ENCODE results near the gene LGALSL.

The LGALSL gene

DNA sequence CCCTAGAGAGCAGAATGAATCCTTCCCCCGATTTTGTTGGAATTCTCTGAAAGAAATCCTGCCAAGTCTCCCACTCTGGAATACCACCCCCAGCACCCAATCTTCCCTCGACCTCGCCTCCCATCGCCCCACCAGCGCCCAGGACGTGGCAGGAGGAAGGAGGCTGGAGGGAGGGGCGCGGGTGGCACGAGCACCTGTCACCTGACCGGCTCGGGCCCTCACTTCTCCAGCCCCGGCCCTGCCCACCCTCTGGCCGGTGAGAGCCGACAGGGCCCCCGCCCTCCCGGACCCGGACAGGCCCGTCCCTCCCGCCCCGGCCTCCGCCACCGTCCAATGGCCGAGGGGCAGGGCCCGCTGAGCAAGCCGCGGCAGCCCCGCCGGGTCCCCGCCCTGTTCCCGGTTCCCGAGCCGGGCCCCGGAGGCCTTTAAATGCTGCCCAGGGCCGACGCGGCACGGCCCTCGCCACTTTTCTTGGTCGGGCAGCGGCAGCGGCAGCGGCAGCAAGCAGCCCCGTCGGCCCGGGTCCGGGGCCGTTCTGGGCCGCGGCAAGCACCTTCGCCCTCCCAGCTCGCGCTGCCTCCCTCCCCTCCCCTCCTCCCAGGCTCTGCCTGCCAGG lies at the start of gene LGALSL:
TSS of gene LGALSL (plus strand) at position 393 of the 616 bp plus-strand sequence. CDS start 384 bp downstream, outside the sequence.
- no peak for DNase-seq

DNA sequence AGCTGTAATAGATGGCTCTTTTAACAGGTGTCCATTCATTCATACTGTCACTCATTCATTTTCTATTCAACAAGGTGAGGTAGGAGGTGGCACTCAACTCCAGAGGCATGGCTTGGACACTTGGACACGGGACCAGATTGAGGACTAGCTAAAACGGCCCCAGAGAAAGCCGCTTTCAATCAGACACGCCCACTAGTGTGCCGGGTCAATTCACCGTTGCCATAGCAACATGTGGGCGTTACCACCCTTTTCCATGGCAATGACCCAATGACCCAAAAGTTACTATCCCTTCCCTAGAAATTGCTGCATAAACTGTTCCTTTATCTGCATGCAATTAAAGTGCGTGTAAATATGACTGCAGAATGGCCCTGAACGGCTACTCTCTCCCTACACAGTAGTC lies 49.2 kb upstream of the LGALSL start:
- DNase-seq, result no peak

DNA sequence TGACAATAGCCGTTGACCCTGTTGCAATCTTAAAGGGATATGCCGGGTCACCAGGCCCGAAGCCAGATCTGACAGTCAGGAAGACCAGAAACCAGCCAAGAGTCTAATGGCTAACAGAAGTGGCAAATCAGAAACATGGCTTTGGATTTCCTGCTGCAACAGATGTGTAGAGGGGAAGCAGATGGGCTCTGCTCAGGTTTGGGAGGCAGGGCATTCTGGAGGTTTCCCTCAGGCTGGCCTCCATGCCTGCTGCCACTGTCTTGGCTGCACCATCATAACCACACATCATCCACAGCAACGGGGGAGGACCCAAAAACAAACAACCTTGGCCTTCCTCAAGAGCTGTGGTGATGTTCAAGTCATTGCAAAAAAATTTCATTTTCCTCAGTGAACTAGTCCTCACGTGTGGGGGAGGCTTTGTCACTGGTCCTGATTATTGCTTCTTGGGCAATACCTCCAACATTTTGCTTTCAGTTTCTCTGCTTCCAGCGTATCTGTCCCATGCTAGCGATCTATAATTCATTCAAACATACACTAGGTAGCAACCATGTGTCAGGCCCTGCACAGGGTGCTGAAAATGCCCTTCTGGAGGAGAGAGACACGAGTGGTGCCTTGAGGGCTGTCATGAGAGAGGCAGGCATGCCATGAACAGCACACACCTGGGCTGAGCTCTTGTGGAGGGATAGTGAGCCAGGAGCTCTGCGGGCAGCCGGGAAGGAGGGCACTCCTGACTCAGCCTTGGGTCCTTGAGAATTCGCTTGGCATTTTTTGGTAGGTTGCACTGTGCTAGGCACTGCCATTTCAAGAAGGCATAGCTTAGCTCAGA lies 48.2 kb upstream of the LGALSL start:
- DNase-seq, result no peak

DNA sequence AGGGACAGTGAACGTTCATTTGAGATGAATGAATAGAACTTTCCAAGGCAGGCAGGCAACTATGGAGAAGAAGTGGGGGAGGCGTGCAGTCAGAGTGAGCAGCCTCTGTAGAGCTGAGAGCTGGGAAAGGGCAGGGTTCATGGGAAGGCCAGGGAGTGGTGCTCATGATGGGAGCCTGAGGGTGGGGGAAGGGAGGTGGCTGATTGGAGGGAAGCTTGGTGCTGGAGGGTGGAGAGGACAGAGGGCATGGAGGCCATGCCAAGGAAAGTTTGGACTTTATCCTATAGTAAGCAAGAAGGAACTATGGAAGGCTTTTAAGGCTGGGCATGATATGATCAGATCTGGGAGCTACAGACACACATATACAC lies 47.6 kb upstream of the LGALSL start:
- DNase-seq, result no peak

DNA sequence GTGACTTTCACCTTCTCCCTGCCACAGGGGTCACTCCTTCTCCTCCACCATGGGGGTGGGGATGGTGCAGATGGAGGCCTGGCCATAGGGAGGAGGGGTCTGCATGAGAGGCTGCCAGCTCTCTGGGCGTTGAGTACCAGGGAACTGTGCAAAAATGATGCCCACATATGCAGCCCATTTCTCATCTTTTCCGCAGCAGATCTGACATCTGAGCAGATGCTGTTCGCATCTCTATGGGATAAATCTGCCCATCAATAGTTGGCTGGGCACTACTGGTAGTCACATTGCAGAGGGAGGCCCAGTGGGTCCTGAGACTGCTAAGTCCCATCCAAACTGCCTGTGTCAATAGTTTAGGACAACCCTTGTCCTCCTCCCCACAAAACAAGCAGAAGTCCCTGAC lies 45.9 kb upstream of the LGALSL start:
- no peak for DNase-seq

DNA sequence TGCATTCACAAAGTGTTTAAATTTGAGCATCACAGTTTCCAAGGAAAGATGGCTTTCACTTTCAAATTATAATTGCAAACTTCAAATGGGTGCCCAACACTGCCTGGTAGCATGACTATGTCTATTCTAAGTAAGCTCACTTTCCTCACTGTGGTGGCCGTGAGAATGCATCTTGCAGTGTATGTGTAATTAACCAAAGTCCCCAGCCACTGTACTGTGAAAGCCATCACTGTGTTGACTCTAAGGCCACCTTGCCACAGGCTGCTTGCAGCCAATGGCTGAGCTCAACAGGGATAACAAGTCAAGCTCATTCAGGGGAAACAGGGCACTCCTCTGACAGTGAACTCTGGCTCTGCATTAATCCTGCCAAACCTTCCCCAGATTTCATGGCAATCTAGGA lies 43.3 kb upstream of the LGALSL start:
- DNase-seq, result no peak

DNA sequence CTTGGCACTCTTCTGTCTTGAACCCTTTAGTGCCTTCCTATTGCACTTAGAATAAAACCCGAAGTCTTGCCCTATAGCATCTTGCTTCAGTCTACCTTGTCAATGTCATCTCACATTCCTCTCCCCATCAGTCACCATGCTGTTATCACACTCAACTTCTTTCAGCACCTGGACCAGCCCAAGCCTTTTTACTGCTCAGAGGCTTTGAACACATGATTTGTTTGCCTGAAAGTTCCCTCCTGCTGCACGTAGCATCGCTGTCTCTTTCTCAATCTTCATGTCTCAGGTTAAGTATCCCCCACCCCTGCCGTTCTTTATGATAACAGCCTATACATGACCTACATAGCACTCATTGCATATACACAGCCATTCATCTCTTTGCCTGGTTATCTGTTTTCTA lies 41.3 kb upstream of the LGALSL start:
- no peak for DNase-seq

DNA sequence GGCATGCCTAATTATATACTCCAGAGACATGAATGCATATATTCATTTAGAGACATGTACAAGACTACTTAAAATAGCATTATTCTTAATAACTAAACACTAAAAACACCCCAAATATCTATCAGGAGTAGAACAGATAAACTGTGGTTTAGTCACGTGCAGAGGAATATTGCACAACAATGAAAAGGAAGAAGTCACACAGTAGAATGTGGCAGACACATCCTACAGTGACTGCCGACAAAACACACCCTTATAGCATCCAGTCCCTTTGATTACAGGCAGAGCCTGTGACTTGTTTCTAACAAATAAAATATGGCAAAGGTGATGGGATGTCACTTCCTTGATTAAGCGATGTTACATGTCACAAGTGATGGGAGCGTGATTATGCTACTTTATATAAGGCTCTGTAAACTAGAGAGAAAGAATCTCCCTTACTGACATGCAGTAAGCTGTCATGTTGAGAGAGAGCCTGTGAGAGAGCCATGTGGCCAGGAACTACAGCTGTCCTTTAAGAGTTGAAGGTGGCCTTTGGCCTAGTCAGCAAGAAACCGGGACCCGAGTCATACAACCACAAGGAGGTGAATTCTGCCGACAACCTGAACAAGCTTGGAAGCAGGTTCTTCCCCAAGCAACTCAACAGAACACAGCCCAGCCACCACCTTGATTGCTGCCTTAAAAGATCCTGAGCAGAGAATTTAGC lies 39.1 kb upstream of the LGALSL start:
- DNase-seq, result no peak

DNA sequence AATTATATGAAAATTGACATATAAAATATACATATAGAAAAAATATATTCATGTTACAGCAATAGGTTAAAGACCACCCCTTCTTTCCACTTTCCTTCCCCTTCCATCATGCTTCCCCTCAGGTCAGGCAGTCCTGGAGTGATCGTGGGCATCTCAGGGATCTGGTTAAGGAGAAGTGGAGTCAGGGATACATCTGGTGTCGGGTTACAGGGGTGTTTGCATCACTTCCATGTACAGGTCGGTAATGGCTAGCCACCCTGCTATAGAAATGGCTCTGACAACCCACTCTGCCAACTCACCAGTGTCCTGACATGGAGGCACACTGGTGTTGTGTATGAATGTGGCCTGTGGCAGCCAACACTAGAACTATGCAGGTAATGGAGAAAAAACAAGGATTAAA lies 36.3 kb upstream of the LGALSL start:
- DNase-seq, result no peak

DNA sequence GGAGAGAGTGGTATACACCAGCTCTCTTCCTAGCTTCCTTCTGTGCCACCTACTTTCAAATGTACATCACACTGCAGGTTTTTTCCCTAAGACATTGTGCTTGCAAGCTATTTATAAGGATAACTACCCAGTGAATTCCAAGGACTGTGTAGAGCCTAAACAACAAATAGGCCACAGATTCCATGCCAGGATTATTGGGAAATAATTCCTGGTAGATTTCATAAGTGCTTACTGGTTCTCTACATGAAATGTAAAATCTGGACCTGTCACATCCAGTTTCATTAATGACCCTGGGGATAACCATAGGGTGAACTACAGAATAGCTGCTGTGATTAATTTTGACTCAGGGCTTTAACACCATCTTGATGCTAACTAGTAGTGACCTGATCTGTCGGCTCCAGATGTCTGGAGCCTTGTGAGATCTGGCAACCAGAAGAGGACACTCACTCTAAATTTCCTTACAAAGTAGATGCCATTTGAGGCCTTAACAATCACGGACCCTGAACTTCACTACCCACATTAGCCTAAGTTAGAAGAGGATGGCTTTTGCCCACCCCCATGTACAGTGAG lies 34.3 kb upstream of the LGALSL start:
- no peak for DNase-seq

DNA sequence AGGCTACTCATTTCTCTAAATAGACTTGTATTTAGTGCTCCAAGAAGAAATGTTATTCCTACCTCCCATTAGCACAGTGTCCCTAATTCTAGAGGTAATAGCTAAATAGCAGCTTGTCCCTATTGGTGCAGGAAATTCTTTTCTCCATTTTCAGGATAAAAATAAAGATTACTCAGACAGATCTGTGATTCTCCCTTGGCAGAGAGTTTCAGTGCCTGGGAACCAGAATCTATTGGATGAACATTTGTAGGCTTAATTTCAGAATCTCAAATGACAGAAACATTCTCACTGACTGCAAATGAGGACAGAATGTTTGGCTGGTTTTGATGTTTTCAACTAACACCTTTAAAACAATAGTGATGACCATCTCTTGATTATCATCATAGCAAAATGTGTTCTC lies 33.3 kb upstream of the LGALSL start:
- no peak for DNase-seq

DNA sequence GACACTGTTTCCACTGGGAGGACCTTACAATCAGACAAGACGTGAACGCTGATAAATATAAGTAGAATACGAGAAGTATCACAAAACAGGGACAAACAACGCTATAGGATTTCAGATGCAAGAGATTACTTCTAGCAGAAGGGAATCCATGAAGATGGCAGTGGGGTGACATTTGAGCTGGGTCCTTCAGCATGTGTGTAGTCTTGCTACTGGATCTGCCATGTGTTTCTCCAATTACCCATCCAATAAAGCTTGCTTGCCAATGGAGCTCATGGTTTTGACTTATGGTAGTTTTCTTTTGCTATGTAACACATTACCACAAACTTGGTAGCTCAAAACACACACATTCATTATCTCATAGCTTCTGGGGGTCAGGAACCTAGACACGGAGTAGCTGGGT lies 32.8 kb upstream of the LGALSL start:
- no peak for DNase-seq

DNA sequence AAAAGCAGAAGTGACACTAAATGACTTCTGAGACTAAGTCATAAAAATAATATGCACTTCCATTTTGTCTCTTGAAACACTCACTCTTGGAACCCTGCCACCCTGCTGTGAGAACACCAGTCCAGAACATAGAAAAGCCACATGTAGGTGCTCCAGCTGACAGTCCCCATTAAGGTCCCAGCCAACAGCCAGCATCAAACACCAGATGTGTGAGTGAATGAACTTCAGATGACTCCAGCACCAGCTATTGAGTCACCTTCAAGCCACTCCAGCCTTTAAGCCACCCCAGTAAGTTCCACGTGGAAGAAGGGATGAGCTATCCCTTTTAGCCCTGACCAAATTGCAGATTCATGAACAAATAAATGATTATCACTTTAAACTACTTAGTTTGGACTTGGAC lies 31.5 kb upstream of the LGALSL start:
- DNase-seq, result no peak

DNA sequence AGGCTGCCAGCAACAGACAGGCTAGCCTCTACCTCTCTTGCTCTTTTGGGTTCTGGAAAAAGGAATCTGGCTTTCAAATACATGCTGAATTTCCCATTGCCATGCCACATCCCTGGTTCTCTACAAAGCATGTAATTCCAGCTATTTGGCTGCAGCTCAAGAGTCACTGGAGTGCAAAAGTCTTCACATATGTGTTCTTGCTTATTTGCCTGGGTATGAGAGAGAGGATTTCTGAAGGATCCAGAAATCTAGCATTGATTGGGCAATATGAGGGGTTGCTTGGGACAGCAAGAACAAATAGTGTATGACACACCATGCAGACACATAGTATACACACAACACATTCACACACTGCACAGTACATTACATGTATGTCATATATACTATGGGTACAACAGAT lies 30.7 kb upstream of the LGALSL start:
- DNase-seq, result no peak

DNA sequence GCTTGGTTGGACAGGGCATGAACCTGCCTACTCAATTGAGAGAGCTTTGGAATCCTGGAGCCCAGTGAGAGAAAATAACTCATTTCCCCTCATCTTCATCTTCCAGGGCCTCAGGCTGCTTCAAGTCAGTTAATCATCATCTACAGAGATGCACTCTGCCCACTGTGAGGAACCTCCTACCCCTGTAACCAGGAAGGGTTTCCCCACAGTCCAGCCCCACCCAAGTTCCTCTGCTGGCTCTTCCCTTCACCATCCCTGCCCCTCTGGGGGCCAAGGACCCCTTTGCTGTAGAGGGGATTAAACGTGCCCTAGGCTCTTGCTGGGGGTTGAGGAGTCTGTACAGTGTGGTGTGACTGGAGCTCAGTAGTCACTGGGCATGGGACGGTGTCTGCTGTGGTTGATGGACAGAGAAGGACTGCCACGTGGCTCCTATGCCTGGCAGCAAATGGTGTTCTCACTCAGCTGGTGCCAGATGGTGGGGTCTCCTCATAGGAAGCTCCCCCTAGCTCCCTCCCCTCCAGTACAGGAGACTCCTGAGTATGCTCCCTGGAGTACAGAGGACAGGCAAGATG lies 29.5 kb upstream of the LGALSL start:
- no peak for DNase-seq

DNA sequence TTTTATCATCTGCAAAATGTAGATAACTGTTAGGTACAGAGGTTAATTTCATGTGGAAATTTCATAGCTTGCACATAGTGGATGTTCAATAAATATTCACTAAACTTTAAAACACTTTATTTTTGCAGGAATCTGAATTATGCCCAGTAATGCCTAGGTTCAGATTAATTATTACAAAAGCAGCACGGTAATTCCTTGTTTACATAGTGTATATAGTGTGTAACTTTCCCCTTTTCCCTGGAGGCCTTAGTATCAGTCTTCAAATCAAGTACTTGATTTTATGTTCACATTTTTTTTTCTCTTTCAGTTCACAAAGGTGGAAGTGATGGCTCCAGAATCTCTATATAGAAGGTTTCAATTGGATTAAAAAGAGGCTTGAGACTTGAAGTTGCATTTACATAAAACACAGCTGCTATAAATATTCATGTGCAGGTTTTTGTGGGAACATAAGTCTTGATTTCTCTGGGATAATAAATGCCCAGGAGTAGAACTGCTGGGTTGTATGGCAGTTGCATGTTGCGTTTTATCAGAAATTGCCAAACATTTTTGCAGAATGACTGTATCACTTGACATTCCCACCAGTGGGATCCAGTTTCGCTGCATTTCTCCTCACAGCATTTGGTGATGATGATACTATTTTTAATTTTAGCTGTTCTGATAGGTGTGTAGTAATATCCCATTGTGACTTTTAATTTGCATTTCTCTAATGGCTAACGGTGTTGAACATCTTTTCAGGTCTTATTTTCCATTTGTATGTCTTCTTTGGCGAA lies 27.6 kb upstream of the LGALSL start:
- no peak for DNase-seq

DNA sequence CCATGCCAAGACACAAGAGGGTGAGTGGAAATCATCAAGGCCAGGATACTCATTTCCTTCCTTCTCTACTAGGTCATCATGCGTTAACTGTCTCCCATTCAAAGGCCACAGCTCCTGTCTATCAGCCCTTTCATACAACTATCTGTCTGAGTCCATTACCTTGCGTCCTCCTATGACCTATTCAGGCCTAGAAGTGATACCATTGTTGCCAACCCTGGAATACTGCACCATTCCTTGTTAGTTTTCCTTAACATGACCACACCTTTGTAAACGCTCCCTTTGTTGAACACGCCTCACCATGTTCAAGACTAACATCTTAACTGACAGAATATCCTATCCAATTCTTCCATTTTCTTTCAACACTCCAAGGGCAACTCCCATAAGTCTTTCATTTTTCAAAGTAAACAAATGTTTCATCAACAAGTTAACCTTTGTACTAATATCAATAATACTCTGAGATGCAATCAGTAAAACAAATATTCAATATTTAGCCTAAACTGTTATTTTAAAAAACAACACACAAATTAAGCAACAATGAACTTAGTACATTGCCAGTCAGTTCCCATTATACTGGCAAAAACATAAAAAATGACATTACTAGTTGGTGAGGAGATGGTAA lies 19.8 kb upstream of the LGALSL start:
- no peak for DNase-seq

DNA sequence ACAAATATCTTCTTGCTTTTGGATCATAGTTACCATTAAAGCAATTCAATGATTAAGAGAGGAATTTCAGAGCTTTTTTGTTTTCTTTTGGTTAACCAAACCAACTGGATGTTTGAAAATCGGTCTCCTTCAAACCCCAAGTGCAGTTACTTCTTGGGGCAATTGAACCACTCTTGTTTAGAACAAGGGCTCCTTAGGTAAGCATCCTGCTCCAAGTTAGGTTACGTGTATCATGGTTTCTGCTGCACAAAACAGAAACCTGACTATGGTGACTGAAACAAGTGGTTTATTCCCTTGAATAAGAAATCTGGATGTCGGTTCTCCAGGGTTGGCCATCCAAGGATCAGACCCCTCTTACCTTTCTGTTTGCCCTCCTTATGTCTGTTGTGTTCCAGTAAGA lies 16.1 kb upstream of the LGALSL start:
- no peak for DNase-seq

DNA sequence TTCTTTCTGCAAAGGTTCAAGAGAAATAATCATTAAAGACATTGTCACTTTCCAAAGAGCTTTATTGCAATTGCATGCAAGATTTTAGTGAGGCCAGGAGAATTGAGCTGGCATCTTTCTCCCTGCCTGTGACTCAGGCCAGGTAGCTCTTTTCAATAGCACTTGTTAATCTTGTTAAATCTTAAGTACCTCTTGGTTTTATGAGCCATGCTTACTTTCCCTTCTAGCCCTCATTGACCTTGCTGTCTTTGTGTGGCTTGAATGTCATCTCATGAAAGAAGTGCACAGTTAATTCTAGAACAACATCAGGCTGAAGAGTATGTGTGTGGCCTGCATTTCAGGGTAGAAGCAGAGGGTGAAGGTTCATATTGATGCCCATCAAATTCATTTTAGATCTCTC lies 14.8 kb upstream of the LGALSL start:
- DNase-seq, result no peak

DNA sequence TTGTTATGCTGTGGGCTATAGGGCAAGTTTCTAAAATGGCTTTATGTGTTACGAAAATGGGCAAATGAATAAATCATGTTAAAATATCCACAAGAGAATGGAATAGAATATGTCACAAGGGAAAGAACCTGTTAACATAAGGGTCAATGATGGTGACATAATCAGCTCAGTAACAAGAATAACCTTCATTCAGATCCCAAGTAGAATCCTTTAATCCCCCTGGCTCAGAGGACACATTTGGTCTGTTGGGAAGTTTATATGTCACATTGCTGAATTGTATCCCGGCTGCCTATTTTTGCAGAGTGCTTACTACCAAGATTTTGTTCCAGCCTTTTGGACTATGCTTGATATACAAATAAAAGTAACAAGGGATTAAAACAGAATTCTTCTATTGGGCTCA lies 13.1 kb upstream of the LGALSL start:
- no peak for DNase-seq

DNA sequence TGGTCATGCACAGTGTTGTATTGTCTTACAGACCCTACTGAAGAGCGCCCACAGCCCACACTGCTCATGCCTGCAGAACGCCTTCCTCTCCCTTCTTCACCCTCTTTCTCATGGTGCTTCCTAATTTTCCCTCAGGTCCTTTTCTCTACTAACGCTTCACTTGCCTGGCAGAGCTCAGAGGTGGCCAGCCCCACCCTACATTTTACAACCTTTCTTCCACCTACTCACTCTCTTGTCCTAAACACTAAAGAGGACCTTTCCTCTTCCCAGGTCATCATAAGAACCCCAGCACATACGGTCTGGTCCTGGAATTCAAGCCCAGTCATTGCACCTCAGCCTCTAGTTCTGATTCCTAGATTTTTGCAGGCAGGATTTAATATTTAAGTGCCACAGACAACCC lies 11.7 kb upstream of the LGALSL start:
- no peak for DNase-seq

DNA sequence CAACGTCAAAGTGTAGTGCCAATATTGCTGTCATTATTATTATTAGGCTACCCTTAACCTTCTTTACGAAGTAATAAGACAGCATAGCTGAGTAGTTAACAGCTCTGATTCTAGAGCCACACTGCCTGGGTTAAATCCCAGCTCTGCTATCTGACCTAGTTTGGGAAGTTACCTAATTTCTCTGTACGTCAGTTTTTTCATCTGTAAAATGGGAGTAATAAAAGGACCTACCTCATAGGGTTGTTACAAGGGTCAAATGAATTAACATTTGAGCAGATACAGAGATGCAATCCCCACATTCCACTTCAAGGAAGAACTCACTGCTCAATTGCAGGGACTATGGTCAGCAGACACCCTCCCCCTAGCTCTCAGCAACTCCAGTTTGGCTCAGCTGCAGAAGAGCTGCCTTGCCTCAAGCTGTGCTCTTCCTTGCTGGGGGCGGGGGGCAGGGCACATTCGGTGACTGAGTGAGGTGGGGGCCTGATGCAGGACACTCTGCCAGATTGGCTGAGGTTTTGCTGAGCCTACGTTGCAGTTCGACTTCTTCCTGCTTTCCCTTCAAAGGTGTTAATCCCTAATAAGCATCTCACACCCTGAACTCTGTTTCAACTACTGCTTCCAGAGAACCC lies 11.0 kb upstream of the LGALSL start:
- DNase-seq, result no peak
